KMS-11 (cell line): ENCODE measurements around the gene MPPED2.

Experiments
- H2AFZ ChIP-seq: fragments of 200-600 bp; sonication (generic); 2 replicates; pipeline ENCODE4 v1.6.1; 2016; ENCODE audit warnings: antibody characterized with exemption, mixed run types, low read depth
- H3K27ac ChIP-seq: fragments of 200-600 bp; sonication (generic); 2 replicates; pipeline ENCODE4 v1.6.1; 2016; ENCODE audit warnings: mild to moderate bottlenecking, mixed run types
- H3K27me3 ChIP-seq: fragments of 200-600 bp; sonication (generic); 2 replicates; pipeline ENCODE4 v1.6.1; 2017; ENCODE audit warnings: mild to moderate bottlenecking, low read depth, mixed run types, moderate library complexity; ENCODE audit not compliant: insufficient read depth
- H3K36me3 ChIP-seq: fragments of 200-600 bp; sonication (generic); 2 replicates; pipeline ENCODE4 v1.6.1; 2017; ENCODE audit warnings: mild to moderate bottlenecking, mixed run types; ENCODE audit not compliant: insufficient read depth
- H3K4me1 ChIP-seq: fragments of 200-600 bp; sonication (generic); 2 replicates; pipeline ENCODE4 v1.6.1; 2016; ENCODE audit warnings: mild to moderate bottlenecking, low read depth, mixed run types; ENCODE audit not compliant: poor library complexity, severe bottlenecking
- H3K4me2 ChIP-seq: fragments of 200-600 bp; sonication (generic); 2 replicates; pipeline ENCODE4 v1.7.0; 2016; ENCODE audit warnings: mild to moderate bottlenecking, mixed run types
- H3K4me3 ChIP-seq: fragments of 200-600 bp; sonication (generic); IDR thresholded peaks from 2 replicates; pipeline ENCODE4 v1.6.1; 2017; ENCODE audit warnings: low read depth, low read length, mixed read lengths; ENCODE audit not compliant: insufficient read depth
- H3K79me2 ChIP-seq: fragments of 200-600 bp; sonication (generic); 2 replicates; pipeline ENCODE4 v1.6.1; 2016; ENCODE audit warnings: low read depth, mixed run types; ENCODE audit not compliant: insufficient read depth
- H3K9ac ChIP-seq: fragments of 200-600 bp; sonication (generic); 2 replicates; pipeline ENCODE4 v1.6.1; 2016; ENCODE audit warnings: mild to moderate bottlenecking, mixed run types
- H4K20me1 ChIP-seq: fragments of 200-600 bp; sonication (generic); 2 replicates; pipeline ENCODE4 v1.6.1; 2016; ENCODE audit warnings: mild to moderate bottlenecking, mixed run types; ENCODE audit not compliant: insufficient read depth
- CTCF ChIP-seq: fragments of 200-600 bp; sonication (generic); conservative IDR thresholded peaks from 2 replicates; pipeline ENCODE4 v1.6.1; 2017; ENCODE audit warnings: low read depth, mild to moderate bottlenecking, antibody characterized with exemption, low read length, moderate library complexity, mixed read lengths

The MPPED2 gene

GRCh38 chr11:30440510-30440909 lies 145.6 kb downstream of the MPPED2 start:
- H4K20me1 ChIP-seq, result no peaks in the 10 kb centered on the region
- no peak overlapping the region for H3K9ac ChIP-seq
- no peak overlapping the region for H3K4me2 ChIP-seq
- no peaks in the 10 kb centered on the region for H3K4me1 ChIP-seq
- no peak overlapping the region for H2AFZ ChIP-seq
- H3K4me3 ChIP-seq, result no peak overlapping the region
- no peaks in the 10 kb centered on the region for H3K36me3 ChIP-seq
- no peaks in the 10 kb centered on the region for H3K27me3 ChIP-seq
- TF ChIP-seq CTCF, result no peak
- no peaks in the 10 kb centered on the region for H3K79me2 ChIP-seq
- no peak overlapping the region for H3K27ac ChIP-seq

- Histone ChIP-seq H2AFZ (no peak overlapping the region), H3K27me3 (no peaks in the 10 kb centered on the region), H3K4me2 (no peak overlapping the region), H3K4me3 (no peak overlapping the region), H3K27ac (no peak overlapping the region), H3K9ac (no peak overlapping the region), H4K20me1 (no peaks in the 10 kb centered on the region), H3K79me2 (no peaks in the 10 kb centered on the region), H3K4me1 (no peaks in the 10 kb centered on the region), H3K36me3 (no peaks in the 10 kb centered on the region)
- TF ChIP-seq CTCF, result no peak
Measured at GRCh38 chr11:30436801-30437200, 149.4 kb downstream of the MPPED2 start.

GRCh38 chr11:30435488-30435887 lies 150.7 kb downstream of the MPPED2 start:
- Histone ChIP-seq H3K36me3 (no peaks in the 10 kb centered on the region), H3K27ac (no peak overlapping the region), H3K4me3 (no peak overlapping the region), H3K79me2 (no peaks in the 10 kb centered on the region), H3K27me3 (no peaks in the 10 kb centered on the region), H3K9ac (no peak overlapping the region), H3K4me1 (no peaks in the 10 kb centered on the region), H3K4me2 (no peak overlapping the region), H2AFZ (no peak overlapping the region), H4K20me1 (no peaks in the 10 kb centered on the region)
- TF ChIP-seq CTCF, result no peak

- H3K79me2 ChIP-seq, result no peaks in the 10 kb centered on the region
- no peaks in the 10 kb centered on the region for H3K27me3 ChIP-seq
- H2AFZ ChIP-seq, result no peak overlapping the region
- no peaks in the 10 kb centered on the region for H3K4me1 ChIP-seq
- no peak overlapping the region for H3K9ac ChIP-seq
- H3K27ac ChIP-seq, result no peak overlapping the region
- no peaks in the 10 kb centered on the region for H3K36me3 ChIP-seq
- no peak overlapping the region for H3K4me2 ChIP-seq
- no peak overlapping the region for H3K4me3 ChIP-seq
- H4K20me1 ChIP-seq, result no peaks in the 10 kb centered on the region
- TF ChIP-seq CTCF, result no peak
Measured at GRCh38 chr11:30434901-30435300, 151.3 kb downstream of the MPPED2 start.

- Histone ChIP-seq H3K4me3 (no peak overlapping the region), H3K4me1 (no peaks in the 10 kb centered on the region), H3K27ac (no peak overlapping the region), H3K36me3 (no peaks in the 10 kb centered on the region), H3K27me3 (no peaks in the 10 kb centered on the region), H3K4me2 (no peak overlapping the region), H3K79me2 (no peaks in the 10 kb centered on the region), H4K20me1 (no peaks in the 10 kb centered on the region), H2AFZ (no peak overlapping the region), H3K9ac (no peak overlapping the region)
- TF ChIP-seq CTCF, result no peak
Measured at GRCh38 chr11:30433831-30434230, 152.3 kb downstream of the MPPED2 start.
